Endothelial cell (in vitro differentiated cells): Measurements from ENCODE around the gene RBP3. TPM values are rescaled to one million over a fixed set of nuclear protein-coding genes. Genes with fewer than 3 reads are reported as not detected.

Experiments
- DNase-seq: peaks from one replicate; pipeline ENCODE4 v3.0.0; 2021; ENCODE audit warnings: low spot score
- H3K27ac Mint-ChIP-seq: one replicate; pipeline ENCODE4 v1.8.0; 2021; ENCODE audit warnings: mixed read lengths, inconsistent platforms; ENCODE audit not compliant: unreplicated experiment
- H3K27me3 Mint-ChIP-seq: one replicate; pipeline ENCODE4 v1.8.0; 2021; ENCODE audit warnings: mild to moderate bottlenecking, moderate library complexity, mixed read lengths, inconsistent platforms; ENCODE audit not compliant: unreplicated experiment
- H3K36me3 Mint-ChIP-seq: one replicate; pipeline ENCODE4 v1.8.0; 2021; ENCODE audit warnings: mild to moderate bottlenecking, low read depth, mixed read lengths, inconsistent platforms; ENCODE audit not compliant: unreplicated experiment
- H3K4me1 Mint-ChIP-seq: one replicate; pipeline ENCODE4 v1.8.0; 2021; ENCODE audit warnings: mild to moderate bottlenecking, mixed read lengths, inconsistent platforms; ENCODE audit not compliant: unreplicated experiment
- H3K4me3 Mint-ChIP-seq: one replicate; pipeline ENCODE4 v1.8.0; 2021; ENCODE audit warnings: mild to moderate bottlenecking, mixed read lengths, inconsistent platforms; ENCODE audit not compliant: unreplicated experiment
- H3K9me3 Mint-ChIP-seq: one replicate; pipeline ENCODE4 v1.8.0; 2021; ENCODE audit warnings: mixed read lengths, inconsistent platforms; ENCODE audit not compliant: unreplicated experiment
- CTCF ChIP-seq: fragments of 200-600 bp; sonication (generic); IDR thresholded peaks from one replicate; pipeline ENCODE4 v1.5.0; 2021; ENCODE audit warnings: antibody characterized with exemption; ENCODE audit not compliant: unreplicated experiment
- total RNA-seq: library from RNA; stranded (reverse); fragmentation: NEBNext Ultra II Directional; extraction: Animal tissue kit (Norgen Biotek cat#: 25700); gene quantifications from one replicate; pipeline ENCODE4 v1.2.1, GENCODE V29; 2021; ENCODE audit not compliant: unreplicated experiment

The RBP3 gene
- total RNA-seq, 1 donor from 2014 or later = not detected

- Mint-ChIP-seq H3K9me3 (no peaks in the 10 kb centered on the region), H3K4me1 (peaks cover 14% of the 10 kb centered on the region), H3K36me3 (no peaks in the 10 kb centered on the region), H3K27me3 (peaks cover 9% of the 10 kb centered on the region), H3K4me3 (no peak overlapping the region), H3K27ac (no peak overlapping the region)
- TF ChIP-seq CTCF = no peak
- no peak for DNase-seq
Measured at GRCh38 chr10:47404937-47405336, 56.8 kb downstream of the RBP3 start.

- Mint-ChIP-seq H3K9me3 (no peaks in the 10 kb centered on the region), H3K4me3 (no peak overlapping the region), H3K36me3 (no peaks in the 10 kb centered on the region), H3K4me1 (peaks cover 14% of the 10 kb centered on the region), H3K27ac (no peak overlapping the region), H3K27me3 (peaks cover 9% of the 10 kb centered on the region)
- no peak for DNase-seq
- no peak for TF ChIP-seq CTCF
Measured at GRCh38 chr10:47405857-47406547, 57.8 kb downstream of the RBP3 start.

- DNase-seq = no peak
- peaks cover 9% of the 10 kb centered on the region for H3K27me3 Mint-ChIP-seq
- H3K9me3 Mint-ChIP-seq = no peaks in the 10 kb centered on the region
- H3K27ac Mint-ChIP-seq = no peak overlapping the region
- H3K4me3 Mint-ChIP-seq = no peak overlapping the region
- peaks cover 14% of the 10 kb centered on the region for H3K4me1 Mint-ChIP-seq
- H3K36me3 Mint-ChIP-seq = no peaks in the 10 kb centered on the region
- no peak for TF ChIP-seq CTCF
Measured at GRCh38 chr10:47406548-47406869, 58.3 kb downstream of the RBP3 start.

- Mint-ChIP-seq H3K4me3 (no peak overlapping the region), H3K9me3 (no peaks in the 10 kb centered on the region), H3K27me3 (peaks cover 9% of the 10 kb centered on the region), H3K27ac (no peak overlapping the region), H3K4me1 (peaks cover 13% of the 10 kb centered on the region), H3K36me3 (no peaks in the 10 kb centered on the region)
- DNase-seq = no peak
- no peak for TF ChIP-seq CTCF
Measured at GRCh38 chr10:47406870-47407691, 58.9 kb downstream of the RBP3 start.

Other genes with a start within 250 kb of the RBP3 start
- gene GDF10, start 48.2 kb upstream of the RBP3 start, total RNA-seq = 0.74 TPM
- not detected for gene GDF2, start 25.9 kb upstream of the RBP3 start, total RNA-seq
- 0.41 TPM for gene ZNF488, start 35.9 kb downstream of the RBP3 start, total RNA-seq
- gene ANXA8, start 135.8 kb downstream of the RBP3 start, total RNA-seq = not detected
- gene FAM25G, start 143.3 kb downstream of the RBP3 start, total RNA-seq = not detected
- 7.8 TPM for gene AGAP9, start 175.3 kb downstream of the RBP3 start, total RNA-seq